Neuronal stem cell (in vitro differentiated cells): Measurements from ENCODE around the gene SLC19A1.

Source experiments
- DNase-seq: peaks from one replicate; pipeline ENCODE4 v3.0.0-alpha.2; 2013; ENCODE audit warnings: low spot score
- H2AFZ ChIP-seq: one replicate; pipeline ENCODE4 v1.6.1; 2013; ENCODE audit warnings: mild to moderate bottlenecking, low read length, inconsistent platforms
- H2AK5ac ChIP-seq: 2 replicates; pipeline ENCODE4 v1.6.1; 2013; ENCODE audit warnings: low read depth, mild to moderate bottlenecking, inconsistent platforms, low read length, moderate library complexity, mixed read lengths
- H2BK120ac ChIP-seq: 2 replicates; pipeline ENCODE4 v1.6.1; 2013; ENCODE audit warnings: low read depth, mild to moderate bottlenecking, inconsistent platforms, low read length, moderate library complexity, mixed read lengths
- H2BK12ac ChIP-seq: one replicate; pipeline ENCODE4 v1.6.1; 2013; ENCODE audit warnings: low read length, inconsistent platforms
- H2BK15ac ChIP-seq: 2 replicates; pipeline ENCODE4 v1.6.1; 2013; ENCODE audit warnings: mild to moderate bottlenecking, low read length, inconsistent platforms, mixed read lengths
- H2BK5ac ChIP-seq: one replicate; pipeline ENCODE4 v1.6.1; 2013; ENCODE audit warnings: inconsistent platforms, mild to moderate bottlenecking, low read length, moderate library complexity
- H3K14ac ChIP-seq: one replicate; pipeline ENCODE4 v1.6.1; 2013; ENCODE audit warnings: low read length, inconsistent platforms
- H3K18ac ChIP-seq: 2 replicates; pipeline ENCODE4 v1.6.1; 2013; ENCODE audit warnings: low read length, inconsistent platforms
- H3K23ac ChIP-seq: 2 replicates; pipeline ENCODE4 v1.6.1; 2013; ENCODE audit warnings: low read depth, mild to moderate bottlenecking, mixed read lengths, low read length, inconsistent platforms; ENCODE audit not compliant: poor library complexity
- H3K27ac ChIP-seq: replicated peaks from 3 replicates; pipeline ENCODE4 v1.5.1; 2013; ENCODE audit warnings: low read length, inconsistent platforms
- H3K27me3 ChIP-seq, 3 experiments: 2 replicates each; pipeline ENCODE4 v1.6.1; 2013; ENCODE audit warnings: low read length in 3 of 3, mild to moderate bottlenecking in 2 of 3, inconsistent platforms in 1 of 3, low read depth in 1 of 3, mixed read lengths in 1 of 3, moderate library complexity in 1 of 3; ENCODE audit not compliant: control insufficient read depth in 3 of 3, insufficient read depth in 3 of 3
- H3K36me3 ChIP-seq, 2 donors: replicated peaks in 1 of 2; 2 replicates each; pipeline ENCODE4 v1.6.1; 2013; ENCODE audit warnings: low read length in 2 of 2; ENCODE audit not compliant: control insufficient read depth in 2 of 2, insufficient read depth in 2 of 2
- H3K4ac ChIP-seq: 2 replicates; pipeline ENCODE4 v1.6.1; 2013; ENCODE audit warnings: inconsistent platforms, mild to moderate bottlenecking, low read length, moderate library complexity
- H3K4me1 ChIP-seq, 2 donors: 1 replicate in 1 of 2; 2 replicates in 1 of 2; pipeline ENCODE4 v1.6.1; 2013; ENCODE audit warnings: low read length in 2 of 2, low read depth in 1 of 2; ENCODE audit not compliant: control insufficient read depth in 2 of 2, insufficient read depth in 1 of 2
- H3K4me2 ChIP-seq: one replicate; pipeline ENCODE4 v1.6.1; 2013; ENCODE audit warnings: mild to moderate bottlenecking, low read length, inconsistent platforms; ENCODE audit not compliant: insufficient read depth, poor library complexity, severe bottlenecking
- H3K4me3 ChIP-seq, 2 donors: 2 replicates each; pipeline ENCODE4 v1.5.1; 2013; ENCODE audit warnings: low read length in 2 of 2, mild to moderate bottlenecking in 2 of 2, inconsistent platforms in 1 of 2, moderate library complexity in 1 of 2
- H3K79me1 ChIP-seq: one replicate; pipeline ENCODE4 v1.6.1; 2013; ENCODE audit warnings: low read depth, mild to moderate bottlenecking, inconsistent platforms, low read length, moderate library complexity
- H3K9ac ChIP-seq: one replicate; pipeline ENCODE4 v1.6.1; 2013; ENCODE audit warnings: mild to moderate bottlenecking, low read depth, low read length, inconsistent platforms; ENCODE audit not compliant: poor library complexity
- H3K9me3 ChIP-seq, 2 donors: replicated peaks in 1 of 2; 2 replicates each; pipeline versions ENCODE3 to v1.6.1; 2013; ENCODE audit warnings: low read length in 2 of 2, mild to moderate bottlenecking in 2 of 2, inconsistent platforms in 1 of 2, low read depth in 1 of 2, mixed read lengths in 1 of 2, moderate library complexity in 1 of 2; ENCODE audit not compliant: control insufficient read depth in 2 of 2, insufficient read depth in 1 of 2
- H4K8ac ChIP-seq: one replicate; pipeline ENCODE4 v1.6.1; 2013; ENCODE audit warnings: low read depth, mild to moderate bottlenecking, inconsistent platforms, low read length, moderate library complexity
- H4K91ac ChIP-seq: one replicate; pipeline ENCODE4 v1.6.1; 2013; ENCODE audit warnings: low read length, low read depth, mild to moderate bottlenecking, inconsistent platforms; ENCODE audit not compliant: poor library complexity
- WGBS, 2 donors: extraction: QIAGEN DNeasy Blood & Tissue Kit; methylation state at CpG; one replicate each; pipeline ENCODE4 v1.1.7; 2013; ENCODE audit warnings: missing lambda C conversion rate in 2 of 2, mixed read lengths in 1 of 2; ENCODE audit not compliant: insufficient read length in 2 of 2, insufficient replicate concordance in 1 of 2; ENCODE audit errors: extremely low coverage in 2 of 2; 5-methylcytosine and 5-hydroxymethylcytosine counted together

Gene SLC19A1

DNA sequence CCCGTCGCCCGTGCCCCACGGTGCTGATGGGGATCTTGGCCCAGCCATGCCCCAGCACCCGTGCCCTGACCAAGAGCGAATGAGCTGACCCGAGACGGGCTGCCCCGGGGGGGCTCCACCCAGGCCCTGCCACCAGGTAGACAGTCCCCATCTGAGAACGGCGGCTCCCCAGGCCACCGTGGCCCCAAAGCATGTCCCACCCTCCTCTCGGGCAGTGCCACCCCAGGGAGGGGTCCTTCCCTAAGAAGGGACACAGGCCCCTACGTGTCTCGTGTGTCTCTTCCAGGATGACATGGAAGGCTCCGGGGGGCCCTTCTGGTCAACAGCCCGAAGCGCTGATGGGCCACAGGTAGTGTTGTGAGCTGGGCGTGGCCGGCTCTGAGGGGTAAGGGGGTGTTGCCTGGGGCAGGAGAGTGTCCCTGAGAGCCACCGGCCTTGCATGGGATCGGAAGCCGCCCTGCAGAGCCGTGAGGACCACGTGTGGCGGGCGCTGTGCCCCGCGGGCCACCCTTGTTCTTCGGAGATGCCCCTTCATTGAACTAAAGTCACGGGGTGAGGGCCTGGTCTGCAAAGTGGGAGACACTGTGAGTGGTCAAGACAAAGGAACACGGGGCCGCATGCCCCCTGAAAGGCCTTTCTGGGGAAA is 55.0 kb downstream of the SLC19A1 start:
- Histone ChIP-seq H3K14ac (no peak overlapping the region), H2AK5ac (peak overlapping the region; percentile 54), H2AFZ (no peak overlapping the region), H3K9me3 (peaks cover 0 to 6% of the 10 kb centered on the region in 2 donors), H3K4me2 (no peak overlapping the region), H2BK12ac (no peak overlapping the region), H3K27ac (no peak overlapping the region), H4K91ac (no peak overlapping the region), H2BK5ac (no peak overlapping the region), H3K23ac (peak overlapping the region; percentile 25), H3K9ac (no peak overlapping the region), H2BK15ac (no peak overlapping the region), H3K36me3 (peaks cover 0 to 11% of the 10 kb centered on the region in 2 donors), H4K8ac (peak overlapping the region; percentile 43), H3K18ac (peak overlapping the region; percentile 87), H3K4ac (no peak overlapping the region), H3K79me1 (no peaks in the 10 kb centered on the region), H3K4me1 (peaks cover 9 to 16% of the 10 kb centered on the region in 2 donors), H2BK120ac (no peak overlapping the region), H3K27me3 (peaks cover 0 to 38% (median 0%) of the 10 kb centered on the region in 3 experiments), H3K4me3 (no peak overlapping the region)
- WGBS, 2 donors, result no CpG with 5 or more reads among the region's 33 CpGs
- no peak for DNase-seq

GRCh38 chr21:45486443-45487160 is 55.6 kb downstream of the SLC19A1 start:
- H2AK5ac ChIP-seq, result no peak overlapping the region
- no peak overlapping the region for H3K4me2 ChIP-seq
- peaks cover 2% of the 10 kb centered on the region for H3K79me1 ChIP-seq
- H3K18ac ChIP-seq, result peak overlapping the region; percentile 48
- H3K4me1 ChIP-seq, result peaks cover 9 to 16% of the 10 kb centered on the region in 2 donors
- WGBS, 2 donors, result no CpG with 5 or more reads among the region's 29 CpGs
- peaks cover 0 to 35% (median 0%) of the 10 kb centered on the region in 3 experiments for H3K27me3 ChIP-seq
- H2BK12ac ChIP-seq, result no peak overlapping the region
- no peak overlapping the region for H2BK5ac ChIP-seq
- peak overlapping the region; percentile 60 for H3K9ac ChIP-seq
- H2AFZ ChIP-seq, result no peak overlapping the region
- H3K14ac ChIP-seq, result no peak overlapping the region
- no peak for DNase-seq
- no peak overlapping the region for H2BK120ac ChIP-seq
- no peak overlapping the region for H3K4ac ChIP-seq
- H2BK15ac ChIP-seq, result no peak overlapping the region
- no peak overlapping the region for H4K91ac ChIP-seq
- peaks cover 0 to 6% of the 10 kb centered on the region in 2 donors for H3K9me3 ChIP-seq
- peaks cover 0 to 11% of the 10 kb centered on the region in 2 donors for H3K36me3 ChIP-seq
- no peak overlapping the region for H4K8ac ChIP-seq
- peak overlapping the region; percentile 25 for H3K23ac ChIP-seq
- no peak overlapping the region for H3K27ac ChIP-seq
- no peak overlapping the region for H3K4me3 ChIP-seq

DNA sequence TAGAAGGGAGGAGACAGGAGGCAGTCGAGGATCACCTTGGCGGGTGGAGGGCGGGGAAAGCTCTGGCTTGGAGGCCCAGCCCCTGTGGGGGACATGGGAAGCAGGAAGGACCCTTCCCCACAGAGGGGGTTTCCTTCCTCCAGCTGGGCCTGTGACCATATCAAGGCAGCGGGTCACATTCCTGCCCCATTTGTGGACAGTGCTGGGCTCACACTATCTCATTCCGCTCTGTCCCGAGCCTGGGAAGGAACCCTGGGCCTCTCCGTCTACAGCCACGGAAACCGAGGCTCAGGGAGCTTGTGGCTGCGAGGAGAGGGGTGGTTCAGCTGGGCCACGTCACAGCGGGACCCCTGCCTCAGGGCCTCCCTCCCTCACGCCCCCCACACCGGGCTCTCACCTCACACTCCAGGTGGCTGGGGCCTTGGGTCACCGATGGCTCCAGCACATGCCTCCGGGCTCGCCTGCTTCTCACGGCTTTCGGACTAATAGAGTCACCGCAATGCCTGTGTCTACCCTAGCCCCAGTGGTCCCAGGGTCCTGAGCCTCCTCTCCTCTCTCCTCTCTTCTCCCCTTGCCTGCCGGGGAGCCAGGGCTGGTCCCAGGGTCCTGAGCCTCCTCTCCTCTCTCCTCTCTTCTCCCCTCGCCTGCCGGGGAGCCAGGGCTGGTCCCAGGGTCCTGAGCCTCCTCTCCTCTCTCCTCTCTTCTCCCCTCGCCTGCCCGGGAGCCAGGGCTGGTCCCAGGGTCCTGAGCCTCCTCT is 56.4 kb downstream of the SLC19A1 start:
- peaks cover 0 to 33% (median 0%) of the 10 kb centered on the region in 3 experiments for H3K27me3 ChIP-seq
- no peak overlapping the region for H3K4ac ChIP-seq
- no CpG with 5 or more reads among the region's 25 CpGs for whole genome bisulfite sequencing, 2 donors
- no peak overlapping the region for H2BK15ac ChIP-seq
- no peak overlapping the region for H2BK120ac ChIP-seq
- H3K18ac ChIP-seq, result peak overlapping the region; percentile 48
- peaks cover 0 to 6% of the 10 kb centered on the region in 2 donors for H3K9me3 ChIP-seq
- peaks cover 0 to 15% of the 10 kb centered on the region in 2 donors for H3K36me3 ChIP-seq
- H2BK12ac ChIP-seq, result no peak overlapping the region
- peak overlapping the region; percentile 92 for H4K8ac ChIP-seq
- H4K91ac ChIP-seq, result no peak overlapping the region
- H2AFZ ChIP-seq, result no peak overlapping the region
- H3K79me1 ChIP-seq, result peaks cover 2% of the 10 kb centered on the region
- peak overlapping the region; percentile 91 for H3K23ac ChIP-seq
- no peak overlapping the region for H2BK5ac ChIP-seq
- H3K4me1 ChIP-seq, result peaks cover 9 to 16% of the 10 kb centered on the region in 2 donors
- H3K4me3 ChIP-seq, result no peak overlapping the region
- no peak for DNase-seq
- H3K14ac ChIP-seq, result peak overlapping the region; percentile 38
- H2AK5ac ChIP-seq, result peak overlapping the region; percentile 70
- no peak overlapping the region for H3K27ac ChIP-seq
- H3K9ac ChIP-seq, result peak overlapping the region; percentile 77
- no peak overlapping the region for H3K4me2 ChIP-seq
